PC-9 (cell line): ENCODE results near the gene AFAP1L1. TPM values are rescaled to one million over a fixed set of nuclear protein-coding genes. Genes with fewer than 3 reads are reported as not detected.

Source experiments
- BruUV-seq: library from RNA; stranded (reverse); fragments of 400-500 nt; replicated peaks from 2 replicates; lab custom pipeline; 2021; lab: Mats Ljungman, UMichigan
- CTCF ChIA-PET: fragments of 300-600 bp; sonication (Branson Sonifier 250); formaldehyde crosslinking; loops from one replicate; lab custom pipeline; 2022; ENCODE audit warnings: antibody characterized with exemption; lab: Charles Lee
- POLR2A ChIA-PET: fragments of 300-600 bp; sonication (Branson Sonifier 250); formaldehyde crosslinking; loops from one replicate; lab custom pipeline; 2022; ENCODE audit warnings: antibody characterized with exemption; ENCODE audit not compliant: unreplicated experiment; lab: Charles Lee
- DNase-seq, 2 experiments: peaks; one replicate each; pipeline versions ENCODE4 v3.0.0 to v3.0.0-alpha.2; 2015 to 2022; ENCODE audit warnings: mixed read lengths in 1 of 2
- H2AFZ ChIP-seq: fragments of 200-600 bp; sonication (generic); 2 replicates; pipeline ENCODE4 v1.8.1; 2017; ENCODE audit warnings: antibody characterized with exemption
- H3F3A ChIP-seq: fragments of 200-600 bp; sonication (generic); 2 replicates; pipeline ENCODE4 v1.8.1; 2017; ENCODE audit warnings: antibody characterized with exemption, mild to moderate bottlenecking, low read depth; ENCODE audit not compliant: insufficient read depth
- H3K27ac ChIP-seq: fragments of 200-600 bp; sonication (generic); 2 replicates; pipeline ENCODE4 v1.6.1; 2016; ENCODE audit warnings: mixed run types
- H3K27me3 ChIP-seq: fragments of 200-600 bp; sonication (generic); 2 replicates; pipeline ENCODE4 v1.6.1; 2016; ENCODE audit warnings: low read depth, mixed run types; ENCODE audit not compliant: insufficient read depth
- H3K36me3 ChIP-seq: fragments of 200-600 bp; sonication (generic); 2 replicates; pipeline ENCODE4 v1.6.1; 2016; ENCODE audit warnings: low read depth, mixed run types
- H3K4me1 ChIP-seq: fragments of 200-600 bp; sonication (generic); replicated peaks from 2 replicates; pipeline ENCODE4 v1.6.1; 2016; ENCODE audit warnings: mixed run types; ENCODE audit not compliant: insufficient read depth
- H3K4me2 ChIP-seq: fragments of 200-600 bp; sonication (generic); 2 replicates; pipeline ENCODE4 v1.6.1; 2017; ENCODE audit warnings: mixed run types
- H3K4me3 ChIP-seq: fragments of 200-600 bp; sonication (generic); 2 replicates; pipeline ENCODE4 v1.6.1; 2016; ENCODE audit warnings: mixed run types
- H3K79me2 ChIP-seq: fragments of 200-600 bp; sonication (generic); 2 replicates; pipeline ENCODE4 v1.6.1; 2017; ENCODE audit warnings: low read depth, mixed run types
- H3K9me2 ChIP-seq: fragments of 200-600 bp; sonication (generic); 2 replicates; pipeline ENCODE4 v1.8.1; 2017; ENCODE audit warnings: mild to moderate bottlenecking; ENCODE audit not compliant: insufficient read depth
- H3K9me3 ChIP-seq: fragments of 200-600 bp; sonication (generic); 2 replicates; pipeline ENCODE4 v1.8.1; 2016; ENCODE audit warnings: low read depth; ENCODE audit not compliant: insufficient read depth
- H4K20me1 ChIP-seq: fragments of 200-600 bp; sonication (generic); 2 replicates; pipeline ENCODE4 v1.8.1; 2017; ENCODE audit not compliant: insufficient read depth
- CTCF ChIP-seq: fragments of 200-600 bp; sonication (generic); conservative IDR thresholded peaks from 2 replicates; pipeline ENCODE4 v1.6.1; 2017; ENCODE audit warnings: mixed run types, antibody characterized with exemption, mild to moderate bottlenecking, moderate library complexity
- EZH2 ChIP-seq: fragments of 200-600 bp; sonication (generic); IDR thresholded peaks from 2 replicates; pipeline ENCODE4 v1.8.0; 2017; ENCODE audit warnings: antibody characterized with exemption, low read depth
- intact Hi-C: fragments of 100-400 bp; cut with micrococcal nuclease; formaldehyde crosslinking; loops from one replicate; pipeline ENCODE4 v1.10.0; 2022; ENCODE audit not compliant: unreplicated experiment
- total RNA-seq: library from RNA; stranded (reverse); gene quantifications from 2 replicates; pipeline ENCODE4 v1.2.3, GENCODE V29; 2021

Gene AFAP1L1
- total RNA-seq, 1 experiment from 2014 or later, result 9.6 TPM

GRCh38 chr5:149319174-149319573 is 47.5 kb downstream of the AFAP1L1 start:
- no peak for DNase-seq
- H3K27ac ChIP-seq, result no peak overlapping the region

GRCh38 chr5:149320791-149321330 is 49.2 kb downstream of the AFAP1L1 start:
- CTCF ChIA-PET, result interaction anchor here (0.6 to 1.7 kb wide), 8 partner anchors 33 to 298 kb away, joined by 3 to 15 read pairs (median 4); partner anchors contain the start of gene PCYOX1L
- peaks cover 3% of the 10 kb centered on the region; the same call in 1 of the 2 replicates for H3K4me1 ChIP-seq
- no peaks in the 10 kb centered on the region for H3K27me3 ChIP-seq
- TF ChIP-seq CTCF (no peak), EZH2 (no peak)
- no peaks in the 10 kb centered on the region for H4K20me1 ChIP-seq
- H3K79me2 ChIP-seq, result no peaks in the 10 kb centered on the region
- no peak overlapping the region for H3K4me2 ChIP-seq
- POLR2A ChIA-PET, result interaction anchor here (0.6 to 1.0 kb wide), 5 partner anchors 24 to 1308 kb away, joined by 3 to 5 read pairs (median 4); no protein-coding TSS in a partner anchor
- no peaks in the 10 kb centered on the region for H3K36me3 ChIP-seq
- no peaks in the 10 kb centered on the region for H3K9me2 ChIP-seq
- H2AFZ ChIP-seq, result no peak overlapping the region
- intact Hi-C loops, result loop anchor here (5.0 kb wide), 1 partner anchor 36 kb away; the partner anchor contains the start of gene PCYOX1L
- no peak overlapping the region for H3K27ac ChIP-seq
- no peaks in the 10 kb centered on the region for H3K9me3 ChIP-seq
- peak; percentile 62 to 90 for DNase-seq
- no peak overlapping the region for H3K4me3 ChIP-seq
- H3F3A ChIP-seq, result no peaks in the 10 kb centered on the region
- no TSS peak for BruUV-seq

More at GRCh38 chr5:149319174-149319573, 47.5 kb downstream of the AFAP1L1 start:
- Histone ChIP-seq H4K20me1 (no peaks in the 10 kb centered on the region), H3F3A (0 out of 2 replicates have a peak, but pooled peaks cover 3% of the 10 kb centered on the region), H3K9me3 (no peaks in the 10 kb centered on the region), H3K36me3 (no peaks in the 10 kb centered on the region), H3K4me1 (peaks cover 3% of the 10 kb centered on the region; the same call in 1 of the 2 replicates), H3K4me2 (no peak overlapping the region), H3K4me3 (no peak overlapping the region), H3K9me2 (no peaks in the 10 kb centered on the region), H3K79me2 (no peaks in the 10 kb centered on the region), H2AFZ (no peak overlapping the region), H3K27me3 (no peaks in the 10 kb centered on the region)
- BruUV-seq, result no TSS peak
- ChIA-PET CTCF (interaction anchor here (0.5 kb wide), 1 partner anchor 83 kb away, joined by 8 read pairs; no protein-coding TSS in a partner anchor), POLR2A (no interaction called here)
- intact Hi-C loops, result no loop called here
- TF ChIP-seq EZH2 (no peak), CTCF (no peak)

GRCh38 chr5:149322518-149322917 is 50.9 kb downstream of the AFAP1L1 start:
- ChIA-PET POLR2A (no interaction called here), CTCF (interaction anchor here (0.8 kb wide), 1 partner anchor 22 kb away, joined by 3 read pairs; no protein-coding TSS in a partner anchor)
- H2AFZ ChIP-seq, result no peak overlapping the region
- H3K79me2 ChIP-seq, result no peaks in the 10 kb centered on the region
- peaks cover 3% of the 10 kb centered on the region; the same call in 1 of the 2 replicates for H3K4me1 ChIP-seq
- no peaks in the 10 kb centered on the region for H3K36me3 ChIP-seq
- H3F3A ChIP-seq, result no peaks in the 10 kb centered on the region
- TF ChIP-seq CTCF, result no peak
- TF ChIP-seq EZH2, result no peak
- no TSS peak for BruUV-seq
- DNase-seq, result no peak
- no peaks in the 10 kb centered on the region for H3K27me3 ChIP-seq
- H3K4me2 ChIP-seq, result no peak overlapping the region
- no peaks in the 10 kb centered on the region for H3K9me2 ChIP-seq
- intact Hi-C loops, result loop anchor here (5.0 kb wide), 1 partner anchor 35 kb away; the partner anchor contains the start of gene PCYOX1L
- H3K27ac ChIP-seq, result no peak overlapping the region
- no peaks in the 10 kb centered on the region for H3K9me3 ChIP-seq
- H4K20me1 ChIP-seq, result no peaks in the 10 kb centered on the region
- H3K4me3 ChIP-seq, result no peak overlapping the region
